Prostate gland (tissue), 2 donors: Measurements from ENCODE around the gene DPY19L1. TPM values are rescaled to one million over a fixed set of nuclear protein-coding genes. Genes with fewer than 3 reads are reported as not detected.
"Not testable (repeated sequence)": the region's sequence is repeated elsewhere in the genome, so short reads cannot be mapped to it uniquely, and the experiment has no call there.

Experiments
- DNase-seq: peaks from one replicate; pipeline ENCODE4 v3.0.0-alpha.2; 2019; ENCODE audit warnings: low spot score
- H3K27ac ChIP-seq, 2 donors: fragments of 200-600 bp; sonication (generic); 2 replicates each; pipeline ENCODE4 v1.5.1; 2017 to 2019
- H3K27me3 ChIP-seq: fragments of 200-600 bp; sonication (generic); replicated peaks from 2 replicates; pipeline ENCODE4 v1.5.1; 2019; ENCODE audit not compliant: insufficient read depth
- H3K36me3 ChIP-seq, 2 donors: fragments of 200-600 bp; sonication (generic); 1 replicate in 1 of 2; 2 replicates in 1 of 2; pipeline versions ENCODE4 v1.5.1 to v1.8.1; 2017 to 2019
- H3K4me1 ChIP-seq: fragments of 200-600 bp; sonication (generic); replicated peaks from 2 replicates; pipeline ENCODE4 v1.5.1; 2019
- H3K4me3 ChIP-seq, 2 donors: fragments of 200-600 bp; sonication (generic); 2 replicates each; pipeline ENCODE4 v1.5.1; 2017 to 2019
- H3K9me3 ChIP-seq: fragments of 200-600 bp; sonication (generic); 2 replicates; pipeline ENCODE4 v1.5.1; 2017
- CTCF ChIP-seq, 4 experiments: fragments of 200-600 bp in 2 of 4; fragments of 450-650 bp in 2 of 4; sonication (generic) in 2 of 4; IDR thresholded peaks; 1 replicate in 3 of 4; 2 replicates in 1 of 4; pipeline ENCODE4 v1.5.1; 2016 to 2019; ENCODE audit warnings: antibody characterized with exemption in 4 of 4, mild to moderate bottlenecking in 2 of 4, moderate library complexity in 2 of 4
- POLR2A ChIP-seq: fragments of 450-650 bp; IDR thresholded peaks from one replicate; pipeline ENCODE4 v1.6.1; 2016; ENCODE audit warnings: antibody characterized with exemption, mild to moderate bottlenecking
- POLR2AphosphoS5 ChIP-seq: sonication (generic); formaldehyde crosslinking; IDR thresholded peaks from one replicate; pipeline ENCODE4 v1.6.1; 2017; ENCODE audit warnings: antibody characterized with exemption
- WGBS: methylation state at CpG from one replicate; pipeline ENCODE4 v1.1.5; 2018; 5-methylcytosine and 5-hydroxymethylcytosine counted together
- intact Hi-C: fragments of 100-400 bp; cut with DNase I; formaldehyde crosslinking; loops from one replicate; pipeline ENCODE4 v1.14.2; 2022
- total RNA-seq, 2 donors: library from RNA; depleted of rRNA; stranded (reverse); fragments of >200 nt; gene quantifications; one replicate each; pipeline ENCODE4 v1.1.0, GENCODE V29; 2016

The DPY19L1 gene
- total RNA-seq, 2 donors from 2014 or later = 9.0 to 48.5 TPM

GRCh38 chr7:35053488-35054175 lies 16.3 kb upstream of the DPY19L1 start:
- H3K9me3 ChIP-seq, H3K36me3 ChIP-seq, DNase-seq, H3K4me1 ChIP-seq, H3K27me3 ChIP-seq, intact Hi-C loops, H3K27ac ChIP-seq, H3K4me3 ChIP-seq: not testable (repeated sequence)
- 67% methylated on average over 4 of the region's 4 CpGs for WGBS

- DNase-seq, intact Hi-C loops, H3K27me3 ChIP-seq, H3K27ac ChIP-seq, H3K9me3 ChIP-seq, H3K36me3 ChIP-seq, H3K4me3 ChIP-seq, H3K4me1 ChIP-seq: not testable (repeated sequence)
- WGBS = 92% methylated on average over 2 of the region's 2 CpGs
Observed at GRCh38 chr7:35048390-35048789, 11.1 kb upstream of the DPY19L1 start.

- H3K27ac ChIP-seq, intact Hi-C loops, H3K4me3 ChIP-seq, H3K36me3 ChIP-seq, H3K4me1 ChIP-seq, H3K9me3 ChIP-seq, H3K27me3 ChIP-seq, DNase-seq: not testable (repeated sequence)
- 87% methylated on average over 2 of the region's 2 CpGs for WGBS
Observed at GRCh38 chr7:35047912-35048305, 10.6 kb upstream of the DPY19L1 start.

GRCh38 chr7:35047263-35047911 lies 10.1 kb upstream of the DPY19L1 start:
- H3K4me3 ChIP-seq, H3K4me1 ChIP-seq, H3K36me3 ChIP-seq, intact Hi-C loops, H3K27ac ChIP-seq, H3K27me3 ChIP-seq, H3K9me3 ChIP-seq, DNase-seq: not testable (repeated sequence)
- 55% methylated on average over 3 of the region's 3 CpGs for WGBS

- H3K4me1 ChIP-seq, H3K4me3 ChIP-seq, H3K27me3 ChIP-seq, H3K9me3 ChIP-seq, DNase-seq, H3K27ac ChIP-seq, H3K36me3 ChIP-seq, intact Hi-C loops: not testable (repeated sequence)
- WGBS = 91% methylated on average over 2 of the region's 2 CpGs
Observed at GRCh38 chr7:35043301-35043700, 6.0 kb upstream of the DPY19L1 start.

- intact Hi-C loops = no loop called here
- Histone ChIP-seq H3K27me3 (no peaks in the 10 kb centered on the region), H3K9me3 (no peaks in the 10 kb centered on the region), H3K4me3 (no peak overlapping the region), H3K27ac (no peak overlapping the region), H3K36me3 (no peaks in the 10 kb centered on the region), H3K4me1 (no peaks in the 10 kb centered on the region)
- no peak for DNase-seq
- TF ChIP-seq CTCF (IDR thresholded peaks at IDR 0.05) = no peak
Observed at GRCh38 chr7:35040906-35041305, 3.6 kb upstream of the DPY19L1 start.

GRCh38 chr7:35039343-35039742 lies 2.1 kb upstream of the DPY19L1 start:
- WGBS = 90% methylated on average over 5 of the region's 5 CpGs
- Histone ChIP-seq H3K9me3 (no peaks in the 10 kb centered on the region), H3K4me1 (no peaks in the 10 kb centered on the region), H3K4me3 (no peak overlapping the region), H3K36me3 (no peaks in the 10 kb centered on the region), H3K27ac (no peak overlapping the region), H3K27me3 (no peaks in the 10 kb centered on the region)
- intact Hi-C loops = loop anchor here (5.0 to 10.0 kb wide), 2 partner anchors 717 to 945 kb away; no protein-coding TSS in a partner anchor
- TF ChIP-seq CTCF (IDR thresholded peaks at IDR 0.05) = no peak
- TF ChIP-seq POLR2A = no peak
- TF ChIP-seq POLR2AphosphoS5 = no peak
- no peak for DNase-seq
